Sigmoid colon (tissue), 7 donors: ENCODE measurements around the gene NFIB. TPM values are rescaled to one million over a fixed set of nuclear protein-coding genes. Genes with fewer than 3 reads are reported as not detected.

ENCODE experiments used
- DNase-seq: peaks from one replicate; pipeline ENCODE4 v3.0.0-alpha.2; 2019
- H3K27ac ChIP-seq, 4 donors: fragments of 200-600 bp; sonication (generic); one replicate each; pipeline ENCODE4 v1.5.1; 2016 to 2019; ENCODE audit warnings: mild to moderate bottlenecking in 1 of 4
- H3K27me3 ChIP-seq, 3 donors: fragments of 200-600 bp; sonication (generic); one replicate each; pipeline ENCODE4 v1.5.1; 2019; ENCODE audit warnings: mild to moderate bottlenecking in 1 of 3
- H3K36me3 ChIP-seq, 4 donors: fragments of 200-600 bp; sonication (generic); one replicate each; pipeline ENCODE4 v1.5.1; 2016 to 2019
- H3K4me1 ChIP-seq, 4 donors: fragments of 200-600 bp; sonication (generic); one replicate each; pipeline ENCODE4 v1.5.1; 2017 to 2019
- H3K4me3 ChIP-seq, 4 donors: fragments of 200-600 bp; sonication (generic); one replicate each; pipeline ENCODE4 v1.5.1; 2017 to 2019; ENCODE audit warnings: mild to moderate bottlenecking in 2 of 4, moderate library complexity in 1 of 4
- H3K9me3 ChIP-seq, 4 donors: fragments of 200-600 bp in 3 of 4; sonication (generic) in 3 of 4; one replicate each; pipeline versions ENCODE4 v1.5.1 to v1.6.1; 2013 to 2019
- EP300 ChIP-seq, 4 donors: sonication (generic); formaldehyde crosslinking; IDR thresholded peaks; one replicate each; pipeline ENCODE4 v1.6.1; 2017; ENCODE audit warnings: antibody characterized with exemption in 4 of 4
- POLR2A ChIP-seq, 2 donors: fragments of 450-650 bp; IDR thresholded peaks; one replicate each; pipeline ENCODE4 v1.6.1; 2016; ENCODE audit warnings: antibody characterized with exemption in 2 of 2, mild to moderate bottlenecking in 2 of 2, moderate library complexity in 2 of 2
- POLR2AphosphoS5 ChIP-seq, 4 donors: sonication (generic); formaldehyde crosslinking; IDR thresholded peaks; one replicate each; pipeline ENCODE4 v1.6.1; 2017; ENCODE audit warnings: antibody characterized with exemption in 4 of 4
- WGBS, 2 donors: extraction: QIAGEN DNeasy Blood & Tissue Kit; methylation state at CpG; one replicate each; pipeline ENCODE4 v1.1.7; 2013; 5-methylcytosine and 5-hydroxymethylcytosine counted together
- intact Hi-C: fragments of 100-400 bp; cut with DNase I; formaldehyde crosslinking; loops from one replicate; pipeline ENCODE4 v1.15.1; 2023
- polyA plus RNA-seq, 3 donors: library from polyadenylated mRNA; stranded (reverse); fragments of 200-250 nt; gene quantifications; one replicate each; pipeline ENCODE4 v1.2.3, GENCODE V29; 2013
- total RNA-seq, 4 donors: library from RNA; depleted of rRNA; stranded (reverse); fragments of >200 nt; gene quantifications; one replicate each; pipeline ENCODE4 v1.1.0, GENCODE V29; 2016
- TF ChIP-seq, protein P1 (sequence below), 4 experiments: fragments of 450-650 bp in 3 of 4; fragments of 200-600 bp in 1 of 4; IDR thresholded peaks; one replicate each; pipeline ENCODE4 v1.5.1; 2016 to 2019; ENCODE audit warnings: antibody characterized with exemption in 4 of 4, mild to moderate bottlenecking in 3 of 4, moderate library complexity in 2 of 4
- donor health status: healthy with polysubstance abuse.
- donor health status: Bipolar disorder and iron deficiency.
- donor health status: healthy.

Gene NFIB
- total and polyA plus RNA-seq, 7 donors = 3.7 to 129 (median 45.3) TPM

DNA sequence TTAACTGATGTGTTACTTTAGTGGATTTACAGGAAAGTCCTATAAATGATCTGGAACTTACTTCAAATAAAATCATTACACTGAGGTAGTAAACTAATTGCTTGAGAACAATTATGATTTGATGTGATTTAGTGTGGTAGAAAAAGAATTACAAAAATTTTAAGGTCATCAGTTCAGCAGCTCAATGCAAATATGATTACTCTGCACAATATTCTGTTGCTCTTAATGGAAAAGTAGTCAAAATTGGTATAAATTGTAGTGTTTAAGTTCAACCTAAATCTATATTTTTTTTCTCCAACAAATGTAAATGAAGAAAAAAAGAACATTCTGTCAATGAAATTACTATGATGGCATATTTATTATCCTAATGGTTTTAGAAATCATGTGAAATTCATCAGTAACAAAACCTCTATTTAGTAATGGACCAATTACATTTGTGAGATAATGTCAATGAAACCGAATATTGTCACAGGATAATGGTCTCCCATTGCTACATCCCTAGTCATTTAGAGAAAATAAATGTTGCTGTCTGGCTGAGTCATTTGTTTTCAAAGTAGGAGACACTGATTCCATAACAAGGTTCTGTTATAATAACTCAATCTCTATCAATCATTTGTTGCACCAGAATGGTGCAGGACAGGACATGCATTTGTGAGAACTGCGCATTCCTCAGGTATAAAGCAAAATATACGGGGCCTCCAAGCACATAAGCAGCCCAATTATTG, 177.1 kb downstream of the NFIB start:
- intact Hi-C loops = no loop called here
- no peaks in the 10 kb centered on the region for H3K36me3 ChIP-seq
- peaks cover 0 to 17% (median 14%) of the 10 kb centered on the region in 4 donors for H3K4me1 ChIP-seq
- H3K27ac ChIP-seq = no peak overlapping the region
- no peak overlapping the region for H3K4me3 ChIP-seq
- H3K27me3 ChIP-seq = no peaks in the 10 kb centered on the region
- H3K9me3 ChIP-seq = no peaks in the 10 kb centered on the region
- DNase-seq = no peak
- WGBS, 2 donors = 95 to 96% methylated on average over 3 of the region's 3 CpGs
- TF ChIP-seq, protein P1, sequence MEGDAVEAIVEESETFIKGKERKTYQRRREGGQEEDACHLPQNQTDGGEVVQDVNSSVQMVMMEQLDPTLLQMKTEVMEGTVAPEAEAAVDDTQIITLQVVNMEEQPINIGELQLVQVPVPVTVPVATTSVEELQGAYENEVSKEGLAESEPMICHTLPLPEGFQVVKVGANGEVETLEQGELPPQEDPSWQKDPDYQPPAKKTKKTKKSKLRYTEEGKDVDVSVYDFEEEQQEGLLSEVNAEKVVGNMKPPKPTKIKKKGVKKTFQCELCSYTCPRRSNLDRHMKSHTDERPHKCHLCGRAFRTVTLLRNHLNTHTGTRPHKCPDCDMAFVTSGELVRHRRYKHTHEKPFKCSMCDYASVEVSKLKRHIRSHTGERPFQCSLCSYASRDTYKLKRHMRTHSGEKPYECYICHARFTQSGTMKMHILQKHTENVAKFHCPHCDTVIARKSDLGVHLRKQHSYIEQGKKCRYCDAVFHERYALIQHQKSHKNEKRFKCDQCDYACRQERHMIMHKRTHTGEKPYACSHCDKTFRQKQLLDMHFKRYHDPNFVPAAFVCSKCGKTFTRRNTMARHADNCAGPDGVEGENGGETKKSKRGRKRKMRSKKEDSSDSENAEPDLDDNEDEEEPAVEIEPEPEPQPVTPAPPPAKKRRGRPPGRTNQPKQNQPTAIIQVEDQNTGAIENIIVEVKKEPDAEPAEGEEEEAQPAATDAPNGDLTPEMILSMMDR (IDR thresholded peaks at IDR 0.05) = no peak
- TF ChIP-seq POLR2AphosphoS5 (IDR thresholded peaks at IDR 0.05) = no peak
- no peak for TF ChIP-seq EP300 (IDR thresholded peaks at IDR 0.05)
- no peak for TF ChIP-seq POLR2A (IDR thresholded peaks at IDR 0.05)

DNA sequence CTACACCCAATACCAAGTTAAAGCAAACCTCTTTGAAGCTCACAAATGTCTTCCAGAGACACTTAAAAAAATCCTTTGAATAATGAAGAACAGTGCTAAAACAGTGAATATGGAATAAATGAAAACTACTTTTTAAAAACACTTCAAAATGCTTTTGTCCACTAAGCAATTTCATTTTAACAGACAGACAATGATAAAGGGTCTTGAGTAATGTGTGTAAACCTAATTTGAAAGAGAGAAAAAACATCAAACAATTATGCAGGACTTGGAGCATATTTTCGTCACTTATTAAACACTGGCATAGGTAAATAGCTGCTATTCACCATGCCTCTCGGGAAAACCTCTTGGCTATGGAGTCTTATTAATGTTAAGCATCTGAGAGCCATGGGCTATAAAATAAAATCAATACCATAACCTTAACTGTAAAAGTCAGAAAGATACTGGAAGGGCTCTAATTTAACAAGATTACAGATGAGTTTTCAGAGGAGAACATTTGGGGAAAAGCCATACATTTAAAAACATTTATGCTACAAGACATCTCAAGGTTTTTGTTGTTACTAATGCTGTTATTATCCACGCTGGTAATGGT, 177.8 kb downstream of the NFIB start:
- WGBS, 2 donors = 56 to 73% methylated on average over 3 of the region's 3 CpGs
- TF ChIP-seq, protein P1 (IDR thresholded peaks at IDR 0.05) = no peak
- TF ChIP-seq POLR2A (IDR thresholded peaks at IDR 0.05) (no peak), POLR2AphosphoS5 (IDR thresholded peaks at IDR 0.05) (no peak), EP300 (IDR thresholded peaks at IDR 0.05) (no peak)
- no peaks in the 10 kb centered on the region for H3K36me3 ChIP-seq
- DNase-seq = no peak
- no peak overlapping the region for H3K27ac ChIP-seq
- H3K4me3 ChIP-seq = no peak overlapping the region
- H3K9me3 ChIP-seq = no peaks in the 10 kb centered on the region
- intact Hi-C loops = no loop called here
- H3K4me1 ChIP-seq = peaks cover 0 to 20% (median 14%) of the 10 kb centered on the region in 4 donors
- H3K27me3 ChIP-seq = no peaks in the 10 kb centered on the region

DNA sequence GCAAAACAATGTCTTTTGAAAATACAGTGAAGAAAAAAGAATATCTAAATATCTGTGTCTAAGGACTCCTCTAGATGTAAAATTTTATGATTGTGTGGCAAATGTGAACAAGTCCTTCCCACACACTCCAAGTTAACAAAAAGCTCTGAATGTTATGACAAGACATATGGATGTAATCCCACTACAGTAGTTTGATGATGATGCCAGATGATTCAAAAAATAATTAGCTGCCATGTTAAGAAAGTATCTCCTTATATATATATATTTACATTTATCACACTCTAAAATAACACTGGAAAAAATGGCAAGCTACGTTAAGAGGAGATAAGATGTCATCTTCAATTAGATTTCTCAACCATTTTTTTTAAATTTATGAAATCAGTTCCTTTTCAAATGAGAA, 178.5 kb downstream of the NFIB start:
- H3K27me3 ChIP-seq = no peaks in the 10 kb centered on the region
- intact Hi-C loops = no loop called here
- no peak overlapping the region for H3K27ac ChIP-seq
- no peak overlapping the region for H3K4me3 ChIP-seq
- DNase-seq = no peak
- H3K9me3 ChIP-seq = no peaks in the 10 kb centered on the region
- peaks cover 0 to 27% (median 19%) of the 10 kb centered on the region in 4 donors for H3K4me1 ChIP-seq
- TF ChIP-seq POLR2A (IDR thresholded peaks at IDR 0.05) = no peak
- TF ChIP-seq, protein P1 (IDR thresholded peaks at IDR 0.05) = no peak
- TF ChIP-seq POLR2AphosphoS5 (IDR thresholded peaks at IDR 0.05) = no peak
- TF ChIP-seq EP300 (IDR thresholded peaks at IDR 0.05) = no peak
- no peaks in the 10 kb centered on the region for H3K36me3 ChIP-seq
- whole genome bisulfite sequencing, 2 donors = 85 to 86% methylated on average over 1 of the region's 1 CpG

DNA sequence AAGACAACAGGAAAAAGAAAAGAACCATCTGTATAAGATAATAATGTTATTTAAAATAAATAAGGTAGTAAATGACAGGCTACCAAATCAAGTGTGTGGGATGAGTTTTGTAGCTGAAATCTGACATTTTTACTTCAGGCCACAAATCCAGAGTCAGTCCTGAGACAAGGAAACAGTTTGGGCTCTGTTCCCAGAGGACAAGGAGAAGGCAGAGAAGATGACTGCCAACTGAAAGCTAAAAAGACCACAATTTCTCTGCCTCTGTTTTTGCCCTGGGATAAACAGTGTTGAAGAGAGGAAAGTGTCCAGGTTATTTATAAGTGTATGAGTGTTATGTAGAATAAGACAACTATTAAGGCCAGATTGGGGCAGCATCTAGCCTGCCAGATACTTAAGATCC, 180.5 kb downstream of the NFIB start:
- Histone ChIP-seq H3K4me1 (peaks cover 0 to 33% (median 23%) of the 10 kb centered on the region in 4 donors), H3K9me3 (no peaks in the 10 kb centered on the region), H3K27me3 (no peaks in the 10 kb centered on the region), H3K4me3 (no peak overlapping the region), H3K36me3 (no peaks in the 10 kb centered on the region), H3K27ac (peak overlapping the region; percentile 2 to 60 (median 35))
- intact Hi-C loops = loop anchor here (5.0 kb wide), 1 partner anchor 164 kb away; no protein-coding TSS in a partner anchor
- TF ChIP-seq POLR2A (IDR thresholded peaks at IDR 0.05) (no peak), EP300 (IDR thresholded peaks at IDR 0.05) (no peak), POLR2AphosphoS5 (IDR thresholded peaks at IDR 0.05) (peak in 2 of 4 donors; percentile 25 to 34)
- TF ChIP-seq, protein P1 (IDR thresholded peaks at IDR 0.05) = no peak
- no peak for DNase-seq
